AG04450 (cell line): ENCODE results near the gene OR5B21. TPM values are rescaled to one million over a fixed set of nuclear protein-coding genes. Genes with fewer than 3 reads are reported as not detected.
A peak's percentile ranks its signal among the peaks of the same experiment; 100 is the strongest.

Experiments used
- CTCF ChIA-PET: fragments of 300-600, 350-600 bp; formaldehyde crosslinking; extraction: SDS; loops from one replicate; lab custom pipeline; 2022; ENCODE audit warnings: antibody characterized with exemption, inconsistent platforms; lab: Charles Lee
- POLR2A ChIA-PET: fragments of 350-600 bp; formaldehyde crosslinking; extraction: SDS; loops from one replicate; lab custom pipeline; 2021; ENCODE audit warnings: antibody characterized with exemption, inconsistent platforms; lab: Yijun Ruan, JAX
- DNase-seq: peaks from one replicate; pipeline ENCODE4 v3.0.0-alpha.2; 2011; ENCODE audit warnings: low read depth, low spot score
- H3K27ac ChIP-seq: one replicate; pipeline ENCODE4 v1.5.1; 2012; ENCODE audit warnings: low read depth, low read length, control low read depth
- H3K27me3 ChIP-seq: one replicate; pipeline ENCODE4 v1.6.0; 2012; ENCODE audit warnings: low read length; ENCODE audit not compliant: control insufficient read depth, insufficient read depth
- H3K4me3 ChIP-seq: 2 replicates; pipeline ENCODE4 v1.5.1; 2011; ENCODE audit warnings: mild to moderate bottlenecking, low read depth, low read length, control low read depth
- H3K9me3 ChIP-seq: 2 replicates; pipeline ENCODE4 v1.5.1; 2012; ENCODE audit warnings: low read length; ENCODE audit not compliant: control insufficient read depth, insufficient read depth
- CTCF ChIP-seq: IDR thresholded peaks from 2 replicates; pipeline ENCODE4 v1.5.1; 2011; ENCODE audit warnings: low read depth, low read length, control low read depth, inconsistent platforms
- polyA plus RNA-seq: library from polyadenylated mRNA; depleted of rRNA; stranded (reverse); fragments of >200 nt; gene quantifications from 2 replicates; pipeline ENCODE4 v1.2.3, GENCODE V29; 2011

The OR5B21 gene
- polyA plus RNA-seq, 1 experiment = not detected

- Histone ChIP-seq H3K27me3 (no peaks in the 10 kb centered on the region), H3K27ac (no peak overlapping the region), H3K9me3 (peaks cover 7% of the 10 kb centered on the region; the same call in 1 of the 2 replicates), H3K4me3 (no peak overlapping the region)
- ChIA-PET POLR2A (no interaction called here), CTCF (interaction anchor here (1.6 kb wide), 1 partner anchor 261 kb away, joined by 4 read pairs; no protein-coding TSS in a partner anchor)
- no peak for TF ChIP-seq CTCF
- no peak for DNase-seq
Observed at GRCh38 chr11:58527429-58527828, 19.5 kb upstream of the OR5B21 start.

- Histone ChIP-seq H3K4me3 (no peak overlapping the region), H3K9me3 (peaks cover 2% of the 10 kb centered on the region; the same call in 1 of the 2 replicates), H3K27me3 (no peaks in the 10 kb centered on the region), H3K27ac (no peak overlapping the region)
- POLR2A ChIA-PET = no interaction called here
- CTCF ChIA-PET = interaction anchor here (0.7 to 5.3 kb wide), 4 partner anchors 15 to 958 kb away, joined by 3 to 67 read pairs (median 4); partner anchors contain the start of gene OR5B21
- TF ChIP-seq CTCF = no peak
- no peak for DNase-seq
Observed at GRCh38 chr11:58526721-58527120, 18.8 kb upstream of the OR5B21 start.

GRCh38 chr11:58525037-58525614 lies 17.2 kb upstream of the OR5B21 start:
- H3K9me3 ChIP-seq = no peaks in the 10 kb centered on the region
- TF ChIP-seq CTCF = no peak
- ChIA-PET POLR2A (no interaction called here), CTCF (interaction anchor here (0.6 to 5.3 kb wide), 46 partner anchors 10 to 1082 kb away, joined by 3 to 67 read pairs (median 4); partner anchors contain the start of genes BTBD18, CTNND1, OR5B21 and OR9Q1)
- no peak overlapping the region for H3K27ac ChIP-seq
- no peak for DNase-seq
- no peak overlapping the region for H3K4me3 ChIP-seq
- H3K27me3 ChIP-seq = no peaks in the 10 kb centered on the region

- peak; percentile 89 for TF ChIP-seq CTCF
- CTCF ChIA-PET = interaction anchor here (0.6 to 5.3 kb wide), 67 partner anchors 9 to 1203 kb away, joined by 3 to 67 read pairs (median 4); partner anchors contain the start of genes BTBD18, CTNND1, OR5B21 and OR6Q1
Observed at GRCh38 chr11:58524232-58525036, 16.5 kb upstream of the OR5B21 start.

More at GRCh38 chr11:58524232-58525036, 16.5 kb upstream of the OR5B21 start:
- no peak overlapping the region for H3K4me3 ChIP-seq
- no peak overlapping the region for H3K27ac ChIP-seq
- POLR2A ChIA-PET = no interaction called here
- peak; percentile 80 for DNase-seq
- H3K27me3 ChIP-seq = no peaks in the 10 kb centered on the region
- H3K9me3 ChIP-seq = no peaks in the 10 kb centered on the region
